NAMALWA (cell line): ENCODE results near the gene PAQR4.

ENCODE experiments used
- DNase-seq: peaks from one replicate; pipeline ENCODE4 v3.0.0-alpha.2; 2015; ENCODE audit warnings: low spot score

Gene PAQR4

GRCh38 chr16:2981177-2981898 lies 12.2 kb downstream of the PAQR4 start:
- no peak for DNase-seq

- no peak for DNase-seq
These were observed 12.7 kb downstream of the PAQR4 start for GRCh38 chr16:2981899-2982250.

GRCh38 chr16:2982402-2982801 lies 13.3 kb downstream of the PAQR4 start:
- DNase-seq = no peak

- DNase-seq = peak; percentile 76
These were observed 14.6 kb downstream of the PAQR4 start for GRCh38 chr16:2983706-2984136.

GRCh38 chr16:2985462-2985861 lies 16.3 kb downstream of the PAQR4 start:
- no peak for DNase-seq

- DNase-seq = no peak
These were observed 16.8 kb downstream of the PAQR4 start for GRCh38 chr16:2985893-2986355.

- no peak for DNase-seq
These were observed 17.6 kb downstream of the PAQR4 start for GRCh38 chr16:2986623-2987188.

- DNase-seq = no peak
These were observed 18.1 kb downstream of the PAQR4 start for GRCh38 chr16:2987286-2987685.

GRCh38 chr16:2987833-2988232 lies 18.7 kb downstream of the PAQR4 start:
- DNase-seq = no peak

GRCh38 chr16:2988590-2989099 lies 19.5 kb downstream of the PAQR4 start:
- DNase-seq = no peak

GRCh38 chr16:2990891-2991290 lies 21.7 kb downstream of the PAQR4 start:
- no peak for DNase-seq

- DNase-seq = no peak
These were observed 22.6 kb downstream of the PAQR4 start for GRCh38 chr16:2991566-2992261.

- DNase-seq = no peak
These were observed 23.4 kb downstream of the PAQR4 start for GRCh38 chr16:2992383-2993081.

- no peak for DNase-seq
These were observed 27.1 kb downstream of the PAQR4 start for GRCh38 chr16:2996298-2996697.

GRCh38 chr16:2999929-3000328 lies 30.8 kb downstream of the PAQR4 start:
- DNase-seq = no peak

GRCh38 chr16:3000540-3000939 lies 31.4 kb downstream of the PAQR4 start:
- no peak for DNase-seq

- no peak for DNase-seq
These were observed 32.2 kb downstream of the PAQR4 start for GRCh38 chr16:3001316-3001715.

GRCh38 chr16:3003582-3004270 lies 34.6 kb downstream of the PAQR4 start:
- peak; percentile 99 for DNase-seq

- no peak for DNase-seq
These were observed 35.2 kb downstream of the PAQR4 start for GRCh38 chr16:3004319-3004718.

GRCh38 chr16:3004781-3005284 lies 35.7 kb downstream of the PAQR4 start:
- DNase-seq = no peak

- no peak for DNase-seq
These were observed 38.2 kb downstream of the PAQR4 start for GRCh38 chr16:3007059-3007956.
